HG03060 (cell line): ENCODE results near the gene TSC22D3.
"Not testable (repeated sequence)": the region's sequence is repeated elsewhere in the genome, so short reads cannot be mapped to it uniquely, and the experiment has no call there.

Experiments
- ATAC-seq: cut with Tn5 transposase; IDR thresholded peaks from one replicate; pipeline ENCODE4 v1.9.1; 2021; ENCODE audit warnings: low read depth, moderate number of reproducible peaks; ENCODE audit not compliant: unreplicated experiment

Gene TSC22D3

DNA sequence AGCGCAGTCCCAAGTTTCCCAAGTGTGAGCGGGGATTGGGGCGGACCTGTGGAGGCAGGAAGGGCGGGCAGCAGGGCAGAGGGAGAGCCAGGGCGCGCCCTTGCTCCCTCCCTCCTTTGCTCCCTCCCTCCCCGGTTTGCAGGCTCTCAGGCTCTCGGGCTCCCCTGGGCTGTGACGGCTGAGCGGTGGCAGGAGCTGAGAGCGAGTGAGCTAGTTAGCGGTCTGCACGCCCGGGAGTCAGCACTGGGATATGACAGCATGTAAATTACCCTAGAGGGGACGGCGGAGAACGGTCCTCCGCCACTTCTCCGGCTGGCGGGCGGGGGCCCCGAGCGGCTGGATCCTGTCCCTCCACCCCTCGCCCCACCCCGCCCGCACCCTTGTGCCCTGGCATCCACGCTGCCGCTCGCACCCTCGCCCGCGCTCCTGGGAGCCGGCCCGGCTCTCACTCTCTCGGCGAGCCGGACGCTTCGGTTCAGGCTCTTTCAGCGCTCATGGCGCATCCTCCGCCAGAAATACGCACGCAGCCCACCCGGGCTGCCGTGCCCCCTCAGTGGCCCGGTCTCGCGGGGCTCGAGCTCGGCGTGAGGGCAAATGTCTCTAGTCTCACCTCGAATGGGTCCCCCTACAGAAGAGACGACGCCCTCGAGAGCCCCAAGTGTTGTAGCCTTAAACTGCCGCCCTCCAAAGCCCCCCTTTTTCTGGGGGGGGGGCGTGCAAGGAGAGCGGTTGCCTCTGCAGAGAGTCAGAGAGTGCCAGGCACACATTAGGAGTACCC, at the start of gene TSC22D3:
TSS of gene TSC22D3 (minus strand) at position 54 of the 778 bp plus-strand sequence. CDS start 368 bp downstream, outside the sequence.
- ATAC-seq, result peak; percentile 58

DNA sequence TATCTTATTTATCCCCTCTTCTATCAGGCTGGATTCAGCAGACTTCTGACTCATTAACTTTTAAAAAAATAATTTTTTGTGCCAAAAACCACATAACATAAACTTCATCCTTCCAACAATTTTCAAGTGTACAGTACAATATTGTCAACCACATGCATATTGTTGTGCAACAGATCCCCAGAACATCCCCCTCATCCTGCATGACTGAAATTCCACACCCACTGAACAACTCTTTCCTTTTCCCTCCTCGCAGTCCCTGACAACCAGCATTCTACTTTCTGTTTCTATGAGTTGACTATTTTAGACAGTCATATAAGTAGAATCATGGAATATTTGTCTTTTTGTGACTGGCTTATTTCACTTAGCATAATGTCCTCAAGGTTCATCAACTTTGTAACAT, 47.9 kb upstream of the TSC22D3 start:
- ATAC-seq, result no peak

- no peak for ATAC-seq
Observed at GRCh38 chrX:107823042-107823441, 47.5 kb upstream of the TSC22D3 start.

DNA sequence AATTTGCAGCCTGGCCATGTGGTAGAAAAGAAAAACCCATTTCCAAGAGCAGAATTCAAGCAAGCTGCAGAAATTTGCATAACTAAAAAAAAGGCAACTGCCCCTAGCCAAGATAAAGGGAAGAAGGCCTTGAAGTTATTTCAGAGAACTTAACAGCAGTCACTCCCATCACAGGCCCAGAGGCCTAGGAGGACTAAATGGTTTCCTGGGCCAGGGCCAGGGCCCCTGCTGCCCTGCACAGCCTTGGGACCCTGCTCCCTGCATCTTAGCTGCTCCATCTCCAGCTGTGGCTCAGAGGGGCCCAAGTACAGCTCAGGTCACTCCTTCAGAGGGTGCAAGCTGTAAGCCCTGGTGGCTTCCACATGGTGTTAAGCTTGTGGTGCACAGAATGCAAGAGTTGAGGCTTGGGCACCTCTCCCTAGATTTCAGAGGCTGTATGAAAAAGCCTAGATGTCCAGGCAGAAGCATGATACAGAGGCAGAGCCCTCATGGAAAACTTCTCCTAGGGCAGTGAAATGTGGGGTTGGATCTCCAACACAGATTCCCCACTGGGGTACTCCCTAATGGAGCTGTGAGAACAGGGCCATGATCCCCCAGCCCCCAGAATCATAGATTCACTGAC, 43.4 kb upstream of the TSC22D3 start:
- no peak for ATAC-seq

DNA sequence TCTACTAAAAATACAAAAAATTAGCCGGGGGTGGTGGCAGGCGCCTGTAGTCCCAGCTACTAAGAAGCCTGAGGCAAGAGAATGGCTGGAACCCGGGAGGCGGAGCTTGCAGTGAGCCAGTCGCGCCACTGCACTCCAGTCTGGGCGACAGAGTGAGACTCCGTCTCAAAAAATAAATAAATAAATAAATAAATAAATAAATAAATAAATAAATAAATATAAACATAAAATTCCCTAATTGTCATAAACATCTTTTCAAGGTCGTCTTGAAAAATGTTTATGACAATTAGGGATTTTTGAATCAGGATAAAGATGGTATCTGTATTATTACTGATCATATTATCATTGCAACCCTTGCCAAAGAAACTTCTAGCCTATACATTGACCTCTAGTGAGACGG, 34.5 kb upstream of the TSC22D3 start:
- ATAC-seq, result not testable (repeated sequence)

DNA sequence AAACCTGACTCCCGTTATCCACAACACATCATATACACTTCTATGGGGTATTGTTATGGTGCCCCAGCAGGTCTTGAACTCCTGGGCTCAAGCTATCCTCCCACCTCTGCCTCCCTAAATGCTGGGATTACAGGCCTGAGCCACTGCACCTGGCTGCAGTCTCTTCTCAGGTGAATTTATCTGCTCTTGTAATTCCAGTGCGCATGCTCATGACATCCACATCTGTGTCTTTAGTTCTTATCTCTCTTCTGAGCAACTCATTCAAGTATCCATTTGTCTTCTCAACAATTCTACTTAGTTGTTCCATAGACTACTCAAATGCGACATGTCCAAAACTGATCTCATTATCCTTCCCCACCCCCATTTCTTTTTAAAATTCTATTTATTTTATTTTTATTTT, 29.6 kb upstream of the TSC22D3 start:
- ATAC-seq, result no peak

DNA sequence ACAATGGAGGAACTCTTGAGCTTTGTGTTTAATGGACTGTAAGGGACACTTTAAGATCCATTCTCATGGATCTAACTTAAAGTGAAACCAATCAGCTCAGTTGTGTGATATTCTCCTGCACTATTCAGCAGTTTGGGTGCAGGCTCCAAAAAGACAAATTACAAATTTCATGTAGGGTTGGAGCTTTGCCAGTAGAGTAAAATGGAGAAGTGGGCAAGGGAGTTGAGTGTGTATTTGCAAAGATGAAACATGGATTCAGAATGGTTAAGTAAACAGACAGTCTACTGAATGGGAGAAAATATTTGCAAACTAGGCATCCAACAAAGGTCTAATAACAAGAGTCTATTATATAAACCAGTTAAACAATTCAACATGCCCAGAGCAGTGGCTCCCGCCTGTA, 28.8 kb upstream of the TSC22D3 start:
- ATAC-seq, result no peak

- no peak for ATAC-seq
Observed at GRCh38 chrX:107787827-107788226, 12.2 kb upstream of the TSC22D3 start.

GRCh38 chrX:107780525-107780924, 4.9 kb upstream of the TSC22D3 start:
- ATAC-seq, result no peak

DNA sequence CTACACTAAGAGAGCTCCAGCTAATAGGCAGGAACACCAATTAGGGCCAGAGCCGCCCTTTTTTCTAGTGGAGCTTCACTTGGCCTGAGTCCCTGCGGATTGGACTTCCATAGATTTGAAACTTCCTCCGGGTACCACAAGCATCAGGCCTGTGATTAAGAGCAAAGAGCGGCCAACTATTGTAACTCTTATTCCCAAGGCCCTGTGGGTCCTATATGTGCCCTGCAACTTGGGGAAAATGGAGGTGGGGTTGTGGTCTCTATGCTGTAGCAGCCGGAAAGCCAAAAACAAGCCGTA, 1.9 kb upstream of the TSC22D3 start, which contains the start of gene NCBP2L:
TSS of gene NCBP2L (plus strand) at position 198 of the 297 bp plus-strand sequence. CDS start 16,488 bp downstream, outside the sequence.
- ATAC-seq, result no peak

GRCh38 chrX:107776649-107777535, 1.3 kb upstream of the TSC22D3 start:
- ATAC-seq, result peak; percentile 43

- ATAC-seq, result no peak
Observed at GRCh38 chrX:107775000-107775733, 420 bp downstream of the TSC22D3 start.

DNA sequence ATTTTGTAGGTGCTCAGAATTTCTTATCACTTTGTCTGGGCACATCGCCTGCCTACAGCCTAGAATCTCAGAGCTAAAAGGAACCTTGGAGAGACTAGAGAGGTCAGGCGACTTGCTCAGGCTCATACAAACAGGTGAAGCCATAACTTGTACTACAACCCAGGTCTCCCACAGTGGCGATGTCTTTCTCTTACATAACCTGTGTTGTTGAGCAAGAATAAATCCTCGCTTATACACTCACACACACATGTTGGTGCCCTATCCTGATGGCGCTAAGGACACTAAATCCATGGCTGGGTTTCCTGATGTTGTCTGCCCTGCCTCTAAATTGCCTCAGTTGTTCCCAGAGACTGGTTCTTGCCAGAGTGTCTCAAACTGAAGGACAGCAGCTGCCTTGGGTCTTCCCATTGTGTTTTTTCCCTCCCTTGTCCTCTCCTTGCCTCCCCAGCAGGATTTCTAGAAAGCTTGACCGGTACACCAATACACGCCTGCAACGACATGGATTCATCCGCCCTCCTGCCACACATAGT, 1.6 kb downstream of the TSC22D3 start:
- no peak for ATAC-seq

DNA sequence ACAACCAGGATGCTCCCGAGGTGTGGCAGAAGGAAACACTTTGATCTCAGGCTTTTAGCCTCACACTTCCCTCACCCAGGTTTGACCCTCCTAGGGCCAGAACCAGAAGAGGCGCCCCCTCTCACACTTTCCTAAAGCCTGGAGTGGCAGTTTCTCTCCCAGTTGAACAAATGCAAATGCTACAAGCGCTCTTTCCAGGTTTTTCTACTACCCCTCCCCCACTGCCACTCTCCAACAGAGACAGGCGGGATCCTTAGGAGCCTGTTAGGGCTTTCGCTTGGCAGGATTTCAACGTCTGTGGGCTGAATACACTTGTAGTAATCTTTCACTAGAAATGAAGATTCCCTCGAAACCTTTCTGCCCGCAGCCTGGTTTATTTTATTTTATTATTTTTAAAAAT, 2.4 kb downstream of the TSC22D3 start:
- ATAC-seq, result no peak

DNA sequence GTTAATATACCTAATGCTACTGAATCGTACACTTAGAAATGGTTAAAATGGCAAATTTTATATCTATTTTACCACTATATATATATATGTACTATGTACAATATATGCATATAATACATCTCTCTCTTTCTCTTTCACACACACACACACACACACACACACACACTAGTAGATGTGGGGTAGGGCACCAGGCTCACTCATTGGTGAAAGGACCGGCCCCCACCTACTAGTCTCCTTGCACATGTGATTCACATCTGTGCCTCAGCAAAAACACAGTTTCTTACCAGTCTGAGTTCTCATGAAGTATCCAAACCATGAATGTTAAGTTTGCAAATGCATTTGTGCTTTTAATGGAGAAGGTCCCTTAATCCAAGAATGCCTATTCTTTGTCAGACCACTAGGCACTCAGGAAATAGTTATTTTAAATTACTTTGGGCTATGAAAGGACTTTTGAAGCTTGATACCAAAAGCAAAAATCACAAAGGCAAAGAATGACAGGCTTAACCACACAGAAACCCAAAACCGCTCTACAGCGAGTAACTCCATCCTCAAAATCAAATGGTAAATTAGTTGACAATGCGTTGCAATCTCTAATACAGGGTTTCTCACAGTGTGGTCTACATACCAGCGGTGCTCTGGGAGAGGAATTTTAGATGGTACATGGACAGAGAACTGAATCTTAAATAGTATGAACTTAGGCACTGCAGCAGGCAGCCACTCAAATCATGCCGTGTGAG, 5.8 kb downstream of the TSC22D3 start:
- no peak for ATAC-seq

- ATAC-seq, result no peak
Observed at GRCh38 chrX:107768051-107768450, 7.5 kb downstream of the TSC22D3 start.

DNA sequence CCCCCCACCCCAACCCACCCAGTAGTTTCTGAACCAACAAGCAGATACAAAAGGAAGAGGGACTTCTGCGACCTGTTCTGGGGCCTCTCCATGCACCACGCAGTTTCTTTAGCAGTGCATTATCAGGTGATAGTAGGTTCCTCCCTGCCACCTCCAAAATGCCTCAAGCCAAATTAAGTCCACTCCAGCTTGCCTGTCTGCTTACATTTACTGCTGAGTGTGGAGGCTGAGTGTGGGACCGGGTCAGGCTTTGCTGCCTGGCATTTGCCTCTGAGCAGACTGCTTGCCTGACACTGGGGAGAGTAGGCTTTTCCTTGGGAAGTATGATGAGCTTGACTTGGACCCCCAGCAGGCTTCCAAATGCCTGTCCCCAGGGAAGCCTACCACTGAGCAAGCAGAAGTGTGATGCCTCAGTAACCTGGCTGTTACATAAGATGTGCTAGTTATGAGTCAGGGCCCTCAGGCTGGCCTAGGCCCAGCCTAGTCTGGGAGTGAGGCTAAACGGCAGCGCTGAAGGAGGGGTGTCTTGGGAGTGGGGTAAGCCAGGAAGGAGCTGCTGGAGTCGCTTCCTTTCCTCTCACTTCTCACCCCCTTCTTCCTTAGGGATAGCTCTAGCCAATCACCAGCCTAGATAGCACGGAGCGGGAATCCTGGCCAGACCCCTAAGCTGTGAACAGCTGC, 9.0 kb downstream of the TSC22D3 start:
- ATAC-seq, result peak; percentile 79

DNA sequence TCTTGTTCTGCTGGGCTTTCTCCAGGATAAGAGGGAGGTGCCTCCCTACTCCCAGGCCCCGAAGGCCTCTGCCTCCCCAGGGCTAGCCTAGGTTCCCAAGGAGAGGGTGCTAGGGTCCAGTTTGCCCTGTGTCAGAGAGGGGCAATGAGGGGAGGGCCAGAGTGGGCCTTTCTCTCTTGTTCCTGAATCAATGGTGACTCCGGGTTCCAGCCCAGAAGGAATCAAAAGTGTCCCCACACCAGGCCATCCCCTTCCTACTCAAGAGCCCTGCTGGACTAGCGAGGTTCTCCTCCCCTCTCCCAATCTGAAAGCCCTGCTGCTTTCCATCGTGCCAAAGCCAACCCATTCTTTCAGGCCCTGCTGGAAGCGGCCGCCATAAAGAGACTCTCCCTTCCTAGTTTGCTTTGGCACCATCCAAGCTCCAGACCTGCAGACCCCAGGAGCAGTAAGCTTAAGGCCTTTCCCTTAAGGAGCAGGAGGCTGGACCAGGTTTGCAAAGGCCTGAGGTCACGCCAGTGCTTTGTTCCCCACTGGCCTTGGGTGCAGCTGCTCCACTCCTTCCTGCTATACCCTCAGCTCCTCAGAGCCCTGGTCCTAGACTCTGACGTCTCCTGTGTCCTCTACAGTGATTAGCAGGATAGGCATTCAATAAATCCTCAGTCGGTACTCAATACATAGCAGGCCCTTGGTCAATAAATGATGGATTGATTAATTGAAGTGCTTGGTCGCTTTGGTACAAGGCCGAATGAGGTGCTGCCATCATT, 10.6 kb downstream of the TSC22D3 start:
- no peak for ATAC-seq
